Activated B cell treated with CpG ODN at 0.5 μM for 24 hours (primary cell): Measurements from ENCODE around the gene HDAC6. TPM values are rescaled to one million over a fixed set of nuclear protein-coding genes. Genes with fewer than 3 reads are reported as not detected.

Source experiments
- ATAC-seq: fragments of 200-7000 bp; cut with Tn5 transposase; one replicate; pipeline ENCODE4 v1.10.0; 2021; ENCODE audit warnings: low read depth, mild to moderate bottlenecking, moderate library complexity
- CTCF ChIA-PET: fragments of 350-600 bp; sonication (Branson Sonifier 250); formaldehyde crosslinking; loops from one replicate; lab custom pipeline; 2021; ENCODE audit warnings: antibody characterized with exemption; lab: Charles Lee
- POLR2A ChIA-PET: fragments of 350-600 bp; sonication (Branson Sonifier 250); formaldehyde crosslinking; loops from one replicate; lab custom pipeline; 2021; ENCODE audit warnings: antibody characterized with exemption; lab: Charles Lee
- DNase-seq: peaks from one replicate; pipeline ENCODE4 v3.0.0; 2022
- H3K27ac Mint-ChIP-seq: one replicate; pipeline ENCODE4 v1.8.0; 2020; ENCODE audit warnings: mixed read lengths
- H3K27me3 Mint-ChIP-seq: one replicate; pipeline ENCODE4 v1.8.0; 2021; ENCODE audit warnings: mixed read lengths
- H3K36me3 Mint-ChIP-seq: one replicate; pipeline ENCODE4 v1.8.0; 2021; ENCODE audit warnings: low read depth, mixed read lengths
- H3K4me1 Mint-ChIP-seq: one replicate; pipeline ENCODE4 v1.8.0; 2021; ENCODE audit warnings: mixed read lengths
- H3K4me3 Mint-ChIP-seq: one replicate; pipeline ENCODE4 v1.8.0; 2020; ENCODE audit warnings: mild to moderate bottlenecking, mixed read lengths
- H3K9me3 Mint-ChIP-seq: one replicate; pipeline ENCODE4 v1.8.0; 2020; ENCODE audit warnings: mixed read lengths
- CTCF ChIP-seq: fragments of 200-600 bp; IDR thresholded peaks from one replicate; pipeline ENCODE4 v1.8.0; 2022; ENCODE audit warnings: antibody characterized with exemption, mild to moderate bottlenecking
- intact Hi-C: fragments of 100-400 bp; cut with micrococcal nuclease; formaldehyde crosslinking; loops from one replicate; pipeline ENCODE4 v1.15.1; 2024
- total RNA-seq: library from RNA; stranded (reverse); gene quantifications from 2 replicates; pipeline ENCODE4 v1.2.3, GENCODE V29; 2022

HDAC6 gene
- total RNA-seq, 1 donor from 2014 or later = 139 TPM

GRCh38 chrX:48787505-48788443, 14.1 kb upstream of the HDAC6 start:
- Mint-ChIP-seq H3K4me1 (no peaks in the 10 kb centered on the region), H3K27me3 (peaks cover 17% of the 10 kb centered on the region), H3K4me3 (no peak overlapping the region), H3K27ac (no peak overlapping the region), H3K36me3 (no peaks in the 10 kb centered on the region), H3K9me3 (no peaks in the 10 kb centered on the region)
- intact Hi-C loops = no loop called here
- CTCF ChIA-PET = no interaction called here
- DNase-seq = no peak
- ATAC-seq = no peak
- POLR2A ChIA-PET = no interaction called here
- no peak for TF ChIP-seq CTCF

GRCh38 chrX:48789366-48790220, 12.3 kb upstream of the HDAC6 start:
- peaks cover 17% of the 10 kb centered on the region for H3K27me3 Mint-ChIP-seq
- H3K4me3 Mint-ChIP-seq = no peak overlapping the region
- DNase-seq (no peak), ATAC-seq (no peak)
- intact Hi-C loops = no loop called here
- no peaks in the 10 kb centered on the region for H3K4me1 Mint-ChIP-seq
- POLR2A ChIA-PET = no interaction called here
- no peaks in the 10 kb centered on the region for H3K9me3 Mint-ChIP-seq
- no peak overlapping the region for H3K27ac Mint-ChIP-seq
- CTCF ChIA-PET = no interaction called here
- TF ChIP-seq CTCF = no peak
- H3K36me3 Mint-ChIP-seq = no peaks in the 10 kb centered on the region

- no peaks in the 10 kb centered on the region for H3K36me3 Mint-ChIP-seq
- H3K4me1 Mint-ChIP-seq = no peaks in the 10 kb centered on the region
- H3K27me3 Mint-ChIP-seq = peaks cover 15% of the 10 kb centered on the region
- no peak overlapping the region for H3K4me3 Mint-ChIP-seq
- ChIA-PET CTCF (no interaction called here), POLR2A (no interaction called here)
- no peak overlapping the region for H3K27ac Mint-ChIP-seq
- TF ChIP-seq CTCF = no peak
- no peaks in the 10 kb centered on the region for H3K9me3 Mint-ChIP-seq
- intact Hi-C loops = no loop called here
- DNase-seq (no peak), ATAC-seq (no peak)
Measured at GRCh38 chrX:48790477-48790876, 11.4 kb upstream of the HDAC6 start.

GRCh38 chrX:48791063-48791820, 10.6 kb upstream of the HDAC6 start:
- no peak overlapping the region for H3K4me3 Mint-ChIP-seq
- TF ChIP-seq CTCF = no peak
- DNase-seq (no peak), ATAC-seq (no peak)
- peaks cover 12% of the 10 kb centered on the region for H3K27me3 Mint-ChIP-seq
- CTCF ChIA-PET = no interaction called here
- no peaks in the 10 kb centered on the region for H3K4me1 Mint-ChIP-seq
- no peak overlapping the region for H3K27ac Mint-ChIP-seq
- no peaks in the 10 kb centered on the region for H3K9me3 Mint-ChIP-seq
- POLR2A ChIA-PET = no interaction called here
- intact Hi-C loops = no loop called here
- H3K36me3 Mint-ChIP-seq = no peaks in the 10 kb centered on the region
